IPS-20b (cell line): ENCODE data around the gene PCBP1.

ENCODE experiments used
- H3K27ac ChIP-seq: one replicate; pipeline ENCODE4 v1.5.1; 2013; ENCODE audit warnings: low read length
- H3K27me3 ChIP-seq: 2 replicates; pipeline ENCODE4 v1.6.1; 2013; ENCODE audit warnings: mild to moderate bottlenecking, low read length, inconsistent platforms; ENCODE audit not compliant: insufficient read depth
- H3K36me3 ChIP-seq: 2 replicates; pipeline ENCODE4 v1.6.1; 2013; ENCODE audit warnings: low read depth, mild to moderate bottlenecking, inconsistent platforms, low read length, moderate library complexity; ENCODE audit not compliant: insufficient read depth
- H3K4me1 ChIP-seq: 2 replicates; pipeline ENCODE4 v1.6.1; 2013; ENCODE audit warnings: mild to moderate bottlenecking, control low read depth, inconsistent platforms, low read length, moderate library complexity; ENCODE audit not compliant: insufficient read depth
- H3K4me3 ChIP-seq: 2 replicates; pipeline ENCODE4 v1.5.1; 2013; ENCODE audit warnings: mild to moderate bottlenecking, low read length, inconsistent platforms
- H3K9ac ChIP-seq: 2 replicates; pipeline ENCODE4 v1.6.1; 2013; ENCODE audit warnings: low read depth, mild to moderate bottlenecking, inconsistent platforms, low read length, moderate library complexity
- H3K9me3 ChIP-seq: 2 replicates; pipeline ENCODE4 v1.6.1; 2013; ENCODE audit warnings: mild to moderate bottlenecking, low read depth, low read length, inconsistent platforms; ENCODE audit not compliant: insufficient read depth

PCBP1 gene

GRCh38 chr2:70086838-70087701 lies at the start of gene PCBP1:
Gene PCBP1, plus strand, starts transcription at chr2:70087477. Its CDS starts 267 bp downstream, at chr2:70087744.
- H3K9ac ChIP-seq, result peak within 1 kb of the TSS; percentile 100
- H3K9me3 ChIP-seq, result no peaks in the 10 kb centered on the region
- H3K27ac ChIP-seq, result peak within 1 kb of the TSS; percentile 100
- H3K36me3 ChIP-seq, result peaks cover 41% of the 10 kb centered on the region
- peak within 1 kb of the TSS; percentile 94 for H3K4me3 ChIP-seq
- H3K4me1 ChIP-seq, result peaks cover 26% of the 10 kb centered on the region
- no peaks in the 10 kb centered on the region for H3K27me3 ChIP-seq

DNA sequence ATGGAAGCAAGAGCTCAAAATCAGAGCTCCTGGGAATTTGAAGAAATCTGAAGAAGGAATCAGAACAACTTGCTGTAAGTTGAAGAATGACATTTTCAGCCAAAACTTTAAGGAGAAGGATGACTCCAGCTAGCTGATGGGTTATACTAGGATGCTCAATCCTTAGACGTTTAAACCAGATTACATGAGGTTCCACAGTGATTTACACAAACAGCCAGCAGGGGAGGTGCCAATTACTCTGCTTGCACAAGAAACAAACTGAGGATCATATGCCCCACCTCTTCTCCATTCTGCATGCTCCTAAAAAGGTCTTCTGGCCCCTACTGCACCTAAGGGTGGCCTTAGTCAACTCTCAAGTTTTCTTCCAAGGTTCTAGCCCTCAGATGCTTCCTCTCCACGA lies 47.9 kb upstream of the PCBP1 start:
- no peaks in the 10 kb centered on the region for H3K36me3 ChIP-seq
- no peak overlapping the region for H3K4me3 ChIP-seq
- H3K4me1 ChIP-seq, result no peaks in the 10 kb centered on the region
- no peak overlapping the region for H3K27ac ChIP-seq
- no peak overlapping the region for H3K9ac ChIP-seq
- no peaks in the 10 kb centered on the region for H3K9me3 ChIP-seq
- H3K27me3 ChIP-seq, result no peaks in the 10 kb centered on the region

GRCh38 chr2:70041663-70042062 lies 45.6 kb upstream of the PCBP1 start:
- Histone ChIP-seq H3K36me3 (peaks cover 11% of the 10 kb centered on the region), H3K9me3 (no peaks in the 10 kb centered on the region), H3K9ac (no peak overlapping the region), H3K4me3 (no peak overlapping the region), H3K27ac (no peak overlapping the region), H3K27me3 (no peaks in the 10 kb centered on the region), H3K4me1 (no peaks in the 10 kb centered on the region)

DNA sequence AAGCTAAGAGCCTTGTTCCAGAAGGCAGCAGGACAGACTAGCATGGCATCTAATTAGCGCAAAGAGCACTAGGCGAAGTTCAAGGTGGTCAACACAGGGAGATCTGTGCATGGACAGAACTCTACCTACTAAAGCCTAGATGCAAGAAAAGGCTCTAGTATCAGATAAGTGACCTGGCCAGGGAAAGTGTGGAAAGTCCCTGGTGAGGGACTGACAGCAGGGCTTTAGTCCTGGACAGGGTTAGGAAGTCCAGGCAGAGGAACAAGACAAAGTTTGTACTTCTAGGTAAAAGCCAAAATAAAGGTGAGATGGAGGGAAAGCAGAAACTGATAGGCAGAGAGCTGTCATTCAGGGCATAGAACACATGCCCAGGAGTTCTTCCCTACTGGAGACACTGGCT lies 45.0 kb upstream of the PCBP1 start:
- peaks cover 12% of the 10 kb centered on the region for H3K36me3 ChIP-seq
- H3K9me3 ChIP-seq, result no peaks in the 10 kb centered on the region
- H3K27me3 ChIP-seq, result no peaks in the 10 kb centered on the region
- no peak overlapping the region for H3K4me3 ChIP-seq
- H3K9ac ChIP-seq, result no peak overlapping the region
- H3K4me1 ChIP-seq, result no peaks in the 10 kb centered on the region
- H3K27ac ChIP-seq, result no peak overlapping the region

- Histone ChIP-seq H3K4me1 (no peaks in the 10 kb centered on the region), H3K4me3 (no peak overlapping the region), H3K27me3 (no peaks in the 10 kb centered on the region), H3K27ac (no peak overlapping the region), H3K9me3 (no peaks in the 10 kb centered on the region), H3K36me3 (peaks cover 17% of the 10 kb centered on the region), H3K9ac (no peak overlapping the region)
These were observed 43.9 kb upstream of the PCBP1 start for GRCh38 chr2:70043252-70043875.

DNA sequence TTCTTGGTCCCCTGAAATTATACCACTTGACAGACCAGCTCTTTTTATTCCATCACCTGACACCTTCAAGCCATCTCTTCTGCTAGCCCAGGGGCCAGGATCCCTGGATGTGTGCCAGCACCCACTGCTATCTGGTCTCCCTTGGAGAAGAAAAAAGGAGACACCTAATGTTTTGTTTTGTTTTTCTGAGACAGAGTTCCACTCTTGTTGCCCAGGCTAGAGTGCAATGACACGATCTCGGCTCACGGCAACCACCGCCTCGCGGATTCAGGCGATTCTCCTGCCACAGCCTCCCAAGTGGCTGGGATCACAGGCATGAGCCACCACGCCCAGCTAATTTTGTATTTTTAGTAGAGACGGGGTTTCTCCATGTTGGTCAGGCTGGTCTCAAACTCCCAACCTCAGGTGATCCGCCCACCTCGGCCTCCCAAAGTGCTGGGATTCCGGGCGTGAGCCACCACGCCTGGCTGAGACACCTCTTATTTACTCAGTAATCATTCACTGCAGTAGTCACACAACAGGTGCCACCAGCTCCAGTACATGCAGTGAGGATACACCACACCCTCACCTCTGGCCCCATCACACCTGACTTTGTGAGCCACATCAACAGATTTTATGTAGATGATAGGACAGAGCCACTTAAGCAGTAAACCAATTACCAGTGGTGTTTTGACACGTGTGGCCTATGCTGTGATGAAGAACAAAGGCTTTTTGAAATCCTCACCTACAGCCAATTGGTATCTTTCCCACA lies 42.8 kb upstream of the PCBP1 start:
- no peak overlapping the region for H3K27ac ChIP-seq
- H3K27me3 ChIP-seq, result no peaks in the 10 kb centered on the region
- no peaks in the 10 kb centered on the region for H3K4me1 ChIP-seq
- H3K36me3 ChIP-seq, result peaks cover 26% of the 10 kb centered on the region
- no peaks in the 10 kb centered on the region for H3K9me3 ChIP-seq
- H3K9ac ChIP-seq, result no peak overlapping the region
- no peak overlapping the region for H3K4me3 ChIP-seq

DNA sequence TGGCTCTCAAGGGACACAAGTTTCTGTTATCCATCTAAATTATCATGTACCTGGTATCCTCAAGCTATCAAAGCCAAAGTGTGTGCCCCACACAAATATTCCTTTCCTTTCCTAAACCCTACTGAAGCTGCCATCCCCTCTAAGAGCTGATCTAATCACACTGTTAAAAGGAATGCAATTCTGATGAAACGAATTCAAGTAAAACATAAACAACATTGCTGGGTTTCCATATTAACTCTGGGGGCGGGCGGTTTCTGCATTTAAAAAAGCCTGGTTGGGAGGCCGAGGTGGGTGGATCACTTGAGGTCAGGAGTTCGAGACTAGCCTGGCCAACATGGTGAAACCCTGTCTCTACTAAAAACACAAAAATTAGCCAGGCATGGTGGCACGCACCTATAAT lies 41.9 kb upstream of the PCBP1 start:
- H3K27ac ChIP-seq, result no peak overlapping the region
- H3K36me3 ChIP-seq, result peaks cover 35% of the 10 kb centered on the region
- H3K4me3 ChIP-seq, result no peak overlapping the region
- H3K9me3 ChIP-seq, result no peaks in the 10 kb centered on the region
- no peaks in the 10 kb centered on the region for H3K4me1 ChIP-seq
- no peaks in the 10 kb centered on the region for H3K27me3 ChIP-seq
- no peak overlapping the region for H3K9ac ChIP-seq

- H3K27me3 ChIP-seq, result no peaks in the 10 kb centered on the region
- no peak overlapping the region for H3K9ac ChIP-seq
- H3K27ac ChIP-seq, result no peak overlapping the region
- H3K36me3 ChIP-seq, result peaks cover 40% of the 10 kb centered on the region
- H3K4me3 ChIP-seq, result no peak overlapping the region
- H3K4me1 ChIP-seq, result no peaks in the 10 kb centered on the region
- no peaks in the 10 kb centered on the region for H3K9me3 ChIP-seq
These were observed 41.3 kb upstream of the PCBP1 start for GRCh38 chr2:70045932-70046331.

GRCh38 chr2:70046534-70046933 lies 40.7 kb upstream of the PCBP1 start:
- Histone ChIP-seq H3K4me1 (no peaks in the 10 kb centered on the region), H3K27ac (no peak overlapping the region), H3K27me3 (no peaks in the 10 kb centered on the region), H3K9me3 (no peaks in the 10 kb centered on the region), H3K4me3 (no peak overlapping the region), H3K36me3 (peaks cover 46% of the 10 kb centered on the region), H3K9ac (0 out of 2 replicates have a peak overlapping the region, but pooled peaks have one; percentile 22)

DNA sequence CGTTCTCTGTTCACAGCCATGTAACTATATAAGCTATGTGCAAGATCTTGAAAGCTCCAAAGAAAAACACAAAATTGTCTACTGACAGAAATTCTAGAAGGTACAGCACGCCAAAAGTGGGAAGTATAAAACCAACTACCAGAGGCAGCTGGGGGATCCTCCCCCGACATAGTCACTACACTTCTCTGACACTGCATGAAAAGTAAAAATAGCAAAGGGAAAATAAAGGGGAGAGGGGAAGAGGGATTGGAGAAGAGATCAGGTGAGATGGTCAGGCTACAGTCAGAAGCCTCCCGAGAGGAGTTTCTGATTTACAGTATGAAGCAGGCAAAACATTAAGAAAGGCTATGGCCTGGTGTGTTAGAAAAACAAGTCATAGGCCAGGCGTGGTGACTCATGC lies 39.8 kb upstream of the PCBP1 start:
- no peaks in the 10 kb centered on the region for H3K4me1 ChIP-seq
- H3K36me3 ChIP-seq, result peaks cover 54% of the 10 kb centered on the region
- no peak overlapping the region for H3K9ac ChIP-seq
- H3K27ac ChIP-seq, result no peak overlapping the region
- H3K9me3 ChIP-seq, result no peaks in the 10 kb centered on the region
- H3K4me3 ChIP-seq, result no peak overlapping the region
- no peaks in the 10 kb centered on the region for H3K27me3 ChIP-seq

DNA sequence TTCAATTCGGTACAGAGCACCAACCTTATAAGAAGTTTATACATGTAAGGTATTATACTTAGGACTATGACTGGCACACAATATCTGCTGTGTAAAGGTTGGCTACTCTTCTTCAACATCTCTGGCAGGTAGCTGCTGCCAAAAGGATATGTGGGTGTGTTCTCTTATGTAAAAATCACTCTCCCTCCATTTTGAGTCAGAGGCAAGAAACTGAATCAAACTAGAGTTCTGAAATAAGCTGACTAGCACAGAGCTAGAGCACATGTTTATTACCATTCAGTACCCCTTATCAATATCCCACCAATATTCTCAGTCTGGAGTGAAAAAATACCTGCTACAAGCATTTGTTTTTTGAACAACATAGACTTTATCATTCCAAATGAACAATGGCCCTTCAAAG lies 38.0 kb upstream of the PCBP1 start:
- H3K4me1 ChIP-seq, result no peaks in the 10 kb centered on the region
- H3K9ac ChIP-seq, result no peak overlapping the region
- no peaks in the 10 kb centered on the region for H3K27me3 ChIP-seq
- peaks cover 68% of the 10 kb centered on the region for H3K36me3 ChIP-seq
- H3K27ac ChIP-seq, result no peak overlapping the region
- no peak overlapping the region for H3K4me3 ChIP-seq
- no peaks in the 10 kb centered on the region for H3K9me3 ChIP-seq
